H1 (cell line): ENCODE results near the gene DYNC1H1. TPM values are rescaled to one million over a fixed set of nuclear protein-coding genes. Genes with fewer than 3 reads are reported as not detected.

Experiments
- GTF2F1 ChIP-seq: IDR thresholded peaks from 2 replicates; pipeline ENCODE4 v1.6.1; 2012; ENCODE audit warnings: low read depth, low read length, improper control_type of control experiment, borderline replicate concordance
- TCF12 ChIP-seq: IDR thresholded peaks from 2 replicates; pipeline ENCODE4 v1.6.1; 2011; ENCODE audit warnings: low read depth, mild to moderate bottlenecking, low read length
- polyA plus RNA-seq, 7 experiments: library from polyadenylated mRNA; depleted of rRNA in 3 of 7; stranded (reverse) in 5 of 7; unstranded in 2 of 7; fragments of >200 nt in 5 of 7; fragments of 200-250 nt in 2 of 7; gene quantifications; 1 replicate in 5 of 7; 2 replicates in 1 of 7; 4 replicates in 1 of 7; pipeline versions ENCODE4 v1.2.1 to v1.2.3, GENCODE V29; 2011 to 2013; ENCODE audit warnings: missing spikeins in 2 of 7, mixed read lengths in 2 of 7
- total RNA-seq: library from RNA; stranded (reverse); fragmentation: NEBNext Ultra II Directional; extraction: Animal tissue kit (Norgen Biotek cat#: 25700); gene quantifications from 2 replicates; pipeline ENCODE4 v1.2.1, GENCODE V29; 2021

The DYNC1H1 gene
- total and polyA plus RNA-seq, 2 of the 8 experiments (the other 6 are each of a cell fraction or from before 2014, with no cell fraction given) = 238 to 387 TPM

- TF ChIP-seq GTF2F1 (no peak), TCF12 (no peak)
Observed at GRCh38 chr14:101956179-101956885, 8.0 kb upstream of the DYNC1H1 start (continued).
